Fibroblast of lung (primary cell): Measurements from ENCODE around the gene SYT13. TPM values are rescaled to one million over a fixed set of nuclear protein-coding genes. Genes with fewer than 3 reads are reported as not detected.
A peak's percentile ranks its signal among the peaks of the same experiment; 100 is the strongest.

Source experiments
- DNase-seq, 2 donors: peaks; one replicate each; pipeline versions ENCODE4 v3.0.0 to v3.0.0-alpha.2; 2010; ENCODE audit warnings: low read depth in 2 of 2
- H2AFZ ChIP-seq: 2 replicates; pipeline ENCODE4 v1.5.1; 2012; ENCODE audit warnings: low read length, control low read depth, inconsistent platforms
- H3K27ac ChIP-seq: 2 replicates; pipeline ENCODE4 v1.5.1; 2011; ENCODE audit warnings: low read length, control low read depth; ENCODE audit not compliant: insufficient read depth
- H3K27me3 ChIP-seq: 2 replicates; pipeline ENCODE4 v1.5.1; 2011; ENCODE audit warnings: mild to moderate bottlenecking, low read length; ENCODE audit not compliant: control insufficient read depth, insufficient read depth
- H3K36me3 ChIP-seq: 2 replicates; pipeline ENCODE4 v1.5.1; 2011; ENCODE audit warnings: low read length; ENCODE audit not compliant: control insufficient read depth, insufficient read depth
- H3K4me1 ChIP-seq: 2 replicates; pipeline ENCODE4 v1.5.1; 2011; ENCODE audit warnings: low read length; ENCODE audit not compliant: control insufficient read depth, insufficient read depth; ENCODE audit errors: extremely low read depth
- H3K4me2 ChIP-seq: 2 replicates; pipeline ENCODE4 v1.5.1; 2011; ENCODE audit warnings: low read length, control low read depth; ENCODE audit not compliant: insufficient read depth; ENCODE audit errors: extremely low read depth
- H3K4me3 ChIP-seq, 4 experiments: fragments of 200-600 bp in 1 of 4; sonication (generic) in 1 of 4; replicated peaks in 1 of 4; 2 replicates each; pipeline ENCODE4 v1.5.1; 2011 to 2016; ENCODE audit warnings: low read length in 4 of 4, low read depth in 3 of 4, mild to moderate bottlenecking in 3 of 4, control low read depth in 2 of 4, inconsistent platforms in 1 of 4, mixed read lengths in 1 of 4; ENCODE audit not compliant: insufficient read depth in 1 of 4; ENCODE audit errors: control extremely low read depth in 1 of 4
- H3K79me2 ChIP-seq: 2 replicates; pipeline ENCODE4 v1.5.1; 2012; ENCODE audit warnings: mild to moderate bottlenecking, low read length, inconsistent platforms; ENCODE audit not compliant: control insufficient read depth, insufficient read depth
- H3K9ac ChIP-seq: 2 replicates; pipeline ENCODE4 v1.5.1; 2011; ENCODE audit warnings: mild to moderate bottlenecking, low read length, control low read depth; ENCODE audit not compliant: insufficient read depth
- H3K9me3 ChIP-seq: 2 replicates; pipeline ENCODE4 v1.5.1; 2012; ENCODE audit warnings: low read depth, low read length; ENCODE audit not compliant: control insufficient read depth, insufficient read depth
- H4K20me1 ChIP-seq: 2 replicates; pipeline ENCODE4 v1.5.1; 2011; ENCODE audit warnings: low read length; ENCODE audit not compliant: control insufficient read depth, insufficient read depth; ENCODE audit errors: extremely low read depth
- EZH2 ChIP-seq: IDR thresholded peaks from 2 replicates; pipeline ENCODE4 v1.5.1; 2012; ENCODE audit warnings: low read length, control low read depth, mild to moderate bottlenecking; ENCODE audit errors: missing control alignments
- polyA plus RNA-seq, 2 donors: library from polyadenylated mRNA; depleted of rRNA in 1 of 2; stranded (reverse) in 1 of 2; unstranded in 1 of 2; fragments of >200 nt; gene quantifications; 2 replicates each; pipeline ENCODE4 v1.2.1, GENCODE V29; 2011 to 2012; ENCODE audit warnings: missing spikeins in 1 of 2
- total RNA-seq: library from RNA; depleted of rRNA; stranded (reverse); fragments of >200 nt; gene quantifications from 2 replicates; pipeline ENCODE4 v1.2.1, GENCODE V29; 2014
- TF ChIP-seq, protein P1 (sequence below), 2 donors: IDR thresholded peaks in 1 of 2; conservative IDR thresholded peaks in 1 of 2; 1 replicate in 1 of 2; 2 replicates in 1 of 2; pipeline ENCODE4 v1.5.1; 2011 to 2012; ENCODE audit warnings: low read length in 2 of 2, control low read depth in 1 of 2, inconsistent platforms in 1 of 2, low read depth in 1 of 2, mild to moderate bottlenecking in 1 of 2

The SYT13 gene
- total and polyA plus RNA-seq, 2 donors (not counting 1 experiment from before 2014, with no cell fraction given), result not detected

DNA sequence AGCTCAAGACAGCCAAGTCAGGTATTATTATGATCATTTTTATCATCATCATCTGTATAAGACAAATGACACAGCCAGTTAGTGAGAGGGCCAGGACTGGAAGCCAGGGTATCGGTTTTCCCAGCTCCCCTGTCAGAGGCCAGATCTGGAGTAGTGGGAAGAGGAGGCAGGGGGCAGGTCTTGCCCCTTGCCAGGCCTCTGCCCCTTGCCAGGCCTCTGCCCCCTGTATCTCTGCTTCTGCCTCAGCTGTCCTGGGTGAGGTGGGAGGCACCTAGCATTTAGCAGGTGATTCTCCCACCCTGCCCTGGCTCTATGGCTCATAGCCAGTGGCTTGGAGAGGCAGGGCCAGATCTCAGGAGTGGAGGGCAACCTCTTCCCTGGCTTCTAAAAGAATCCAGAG, 72.4 kb downstream of the SYT13 start:
- H3K9ac ChIP-seq, result no peak overlapping the region
- H3K79me2 ChIP-seq, result no peaks in the 10 kb centered on the region
- no peaks in the 10 kb centered on the region for H3K9me3 ChIP-seq
- H3K27me3 ChIP-seq, result no peaks in the 10 kb centered on the region
- H2AFZ ChIP-seq, result no peak overlapping the region
- no peak for DNase-seq
- no peak overlapping the region for H3K4me2 ChIP-seq
- H4K20me1 ChIP-seq, result no peaks in the 10 kb centered on the region
- no peak overlapping the region for H3K27ac ChIP-seq
- H3K36me3 ChIP-seq, result no peaks in the 10 kb centered on the region
- TF ChIP-seq, protein P1, sequence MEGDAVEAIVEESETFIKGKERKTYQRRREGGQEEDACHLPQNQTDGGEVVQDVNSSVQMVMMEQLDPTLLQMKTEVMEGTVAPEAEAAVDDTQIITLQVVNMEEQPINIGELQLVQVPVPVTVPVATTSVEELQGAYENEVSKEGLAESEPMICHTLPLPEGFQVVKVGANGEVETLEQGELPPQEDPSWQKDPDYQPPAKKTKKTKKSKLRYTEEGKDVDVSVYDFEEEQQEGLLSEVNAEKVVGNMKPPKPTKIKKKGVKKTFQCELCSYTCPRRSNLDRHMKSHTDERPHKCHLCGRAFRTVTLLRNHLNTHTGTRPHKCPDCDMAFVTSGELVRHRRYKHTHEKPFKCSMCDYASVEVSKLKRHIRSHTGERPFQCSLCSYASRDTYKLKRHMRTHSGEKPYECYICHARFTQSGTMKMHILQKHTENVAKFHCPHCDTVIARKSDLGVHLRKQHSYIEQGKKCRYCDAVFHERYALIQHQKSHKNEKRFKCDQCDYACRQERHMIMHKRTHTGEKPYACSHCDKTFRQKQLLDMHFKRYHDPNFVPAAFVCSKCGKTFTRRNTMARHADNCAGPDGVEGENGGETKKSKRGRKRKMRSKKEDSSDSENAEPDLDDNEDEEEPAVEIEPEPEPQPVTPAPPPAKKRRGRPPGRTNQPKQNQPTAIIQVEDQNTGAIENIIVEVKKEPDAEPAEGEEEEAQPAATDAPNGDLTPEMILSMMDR (conservative IDR thresholded peaks at IDR 0.05 in 1 of 2, IDR thresholded peaks at IDR 0.05 in 1 of 2; ENCODE audit: low read depth in 1 of 2, low read length in 2 of 2), result no peak
- TF ChIP-seq EZH2, result no peak
- H3K4me3 ChIP-seq, result no peak overlapping the region
- no peaks in the 10 kb centered on the region for H3K4me1 ChIP-seq

DNA sequence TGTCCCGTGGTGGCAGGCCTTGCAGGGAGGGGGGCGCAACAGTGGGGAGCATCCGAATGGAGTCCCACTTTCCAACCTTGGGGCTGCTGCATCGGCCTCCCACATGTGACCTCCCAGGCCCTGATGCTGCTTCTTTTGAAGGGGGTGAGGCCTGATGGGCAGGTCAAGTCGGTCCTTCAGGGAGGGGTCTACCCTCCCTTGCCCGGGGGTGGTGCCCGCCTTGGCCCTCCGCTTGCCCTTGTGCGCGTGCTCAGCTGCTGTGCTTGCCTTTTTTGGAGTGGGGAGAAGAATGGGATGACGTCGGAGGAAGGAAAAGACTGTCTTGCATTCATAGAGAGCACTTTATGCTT, 72.8 kb downstream of the SYT13 start:
- TF ChIP-seq, protein P1 (conservative IDR thresholded peaks at IDR 0.05 in 1 of 2, IDR thresholded peaks at IDR 0.05 in 1 of 2; ENCODE audit: low read depth in 1 of 2, low read length in 2 of 2), result no peak
- no peak for TF ChIP-seq EZH2
- Histone ChIP-seq H3K4me3 (no peak overlapping the region), H2AFZ (no peak overlapping the region), H3K27ac (no peak overlapping the region), H3K9ac (no peak overlapping the region), H3K9me3 (no peaks in the 10 kb centered on the region), H3K4me2 (no peak overlapping the region), H3K36me3 (no peaks in the 10 kb centered on the region), H3K79me2 (no peaks in the 10 kb centered on the region), H4K20me1 (no peaks in the 10 kb centered on the region), H3K4me1 (no peaks in the 10 kb centered on the region), H3K27me3 (no peaks in the 10 kb centered on the region)
- no peak for DNase-seq

DNA sequence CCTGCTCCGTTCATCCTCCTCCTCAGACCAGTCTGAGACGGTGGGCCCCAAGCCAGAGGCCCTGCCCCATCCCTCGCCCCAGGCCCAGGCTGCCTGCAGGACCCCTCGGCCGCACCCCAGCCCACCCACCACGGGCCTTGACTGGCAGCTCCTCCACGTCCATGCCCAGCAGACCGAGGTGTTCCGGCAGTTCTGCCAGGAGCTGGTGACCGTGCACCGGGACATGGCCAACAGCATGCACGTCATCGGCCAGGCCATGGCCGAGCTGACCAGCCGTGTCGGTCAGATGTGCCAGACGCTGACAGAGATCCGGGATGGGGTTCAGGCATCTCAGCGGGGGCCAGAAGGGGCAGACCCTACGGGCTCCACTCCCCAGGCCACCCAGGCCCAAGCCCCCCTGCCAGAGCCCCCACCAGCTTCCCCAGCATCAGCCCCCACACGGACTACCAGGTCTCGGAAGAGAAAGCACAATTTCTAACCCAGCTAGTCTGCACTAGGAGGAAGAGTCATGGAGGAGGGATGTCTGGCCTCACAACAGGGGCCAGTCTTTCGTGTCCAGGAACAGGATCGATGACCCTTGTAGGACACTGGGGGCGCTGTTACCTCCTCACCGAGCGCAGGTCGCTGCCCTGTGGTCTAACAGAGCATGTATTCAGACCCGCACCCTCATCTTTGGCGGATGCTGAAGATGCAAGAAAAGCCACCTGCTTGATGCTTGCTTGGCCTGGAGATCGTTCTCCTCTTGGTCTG, 73.4 kb downstream of the SYT13 start:
- Histone ChIP-seq H3K27ac (no peak overlapping the region), H3K4me1 (no peaks in the 10 kb centered on the region), H3K27me3 (no peaks in the 10 kb centered on the region), H3K79me2 (no peaks in the 10 kb centered on the region), H3K9me3 (no peaks in the 10 kb centered on the region), H4K20me1 (no peaks in the 10 kb centered on the region), H3K9ac (no peak overlapping the region), H3K4me2 (no peak overlapping the region), H3K4me3 (no peak overlapping the region), H3K36me3 (no peaks in the 10 kb centered on the region), H2AFZ (no peak overlapping the region)
- DNase-seq, result no peak
- TF ChIP-seq, protein P1 (conservative IDR thresholded peaks at IDR 0.05 in 1 of 2, IDR thresholded peaks at IDR 0.05 in 1 of 2; ENCODE audit: low read depth in 1 of 2, low read length in 2 of 2), result peak in 1 of 2 donors; percentile 15
- TF ChIP-seq EZH2, result no peak
